ENCODE data around the gene FOXA2.

DNA sequence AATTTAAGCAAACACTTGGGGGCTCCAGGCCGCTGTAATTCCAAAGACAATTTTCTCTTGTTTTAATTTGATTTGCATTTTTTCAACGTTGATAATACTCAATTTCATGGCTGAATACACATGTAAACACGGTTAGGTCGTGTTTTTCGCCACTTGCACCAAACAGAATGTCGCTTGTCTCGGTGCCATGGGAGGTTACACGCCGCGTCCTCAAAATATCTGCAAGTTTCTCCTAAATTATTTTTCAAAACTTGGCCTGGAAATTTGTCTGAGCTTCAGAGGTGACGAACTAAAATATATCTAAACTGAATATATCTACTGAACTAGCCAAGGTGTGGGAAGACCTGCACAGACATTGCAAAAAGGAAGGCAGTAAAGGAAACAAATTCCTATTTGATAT is 15.0 kb downstream of the FOXA2 start:
- no peak for TF ChIP-seq ZNF274 (IDR thresholded peaks at IDR 0.05; ENCODE audit: low read depth, low read length)
- TF ChIP-seq SUZ12 (IDR thresholded peaks at IDR 0.05; ENCODE audit: extremely low read depth, insufficient read depth, insufficient read length) = no peak
- no peak for TF ChIP-seq YY1 (IDR thresholded peaks at IDR 0.05; ENCODE audit: insufficient read depth, insufficient read length)

Data from NT2/D1 (cell line).